ENCODE data around the gene TRIM2. TPM values are rescaled to one million over a fixed set of nuclear protein-coding genes. Genes with fewer than 3 reads are reported as not detected.
"Not testable (repeated sequence)": the region's sequence is repeated elsewhere in the genome, so short reads cannot be mapped to it uniquely, and the experiment has no call there.

TRIM2 gene
- total RNA-seq, 1 experiment from 2014 or later: 58.5 TPM

GRCh38 chr4:153189016-153189801, 15.0 kb upstream of the TRIM2 start:
- DNase-seq (ENCODE audit: low spot score): peak; percentile 30

- DNase-seq (ENCODE audit: low spot score): no peak
These were observed 12.4 kb upstream of the TRIM2 start for GRCh38 chr4:153191795-153192363.

- DNase-seq (ENCODE audit: low spot score): no peak
These were observed 6.9 kb upstream of the TRIM2 start for GRCh38 chr4:153197301-153197700.

- DNase-seq (ENCODE audit: low spot score): no peak
These were observed 5.5 kb upstream of the TRIM2 start for GRCh38 chr4:153198719-153199118.

GRCh38 chr4:153203746-153204145, 497 bp upstream of the TRIM2 start:
- DNase-seq (ENCODE audit: low spot score): not testable (repeated sequence)

GRCh38 chr4:153204728-153205648, 745 bp downstream of the TRIM2 start:
- peak; percentile 88 for DNase-seq (ENCODE audit: low spot score)

GRCh38 chr4:153205757-153206156, 1.5 kb downstream of the TRIM2 start:
- DNase-seq (ENCODE audit: low spot score): peak; percentile 85

GRCh38 chr4:153206534-153206933, 2.3 kb downstream of the TRIM2 start:
- DNase-seq (ENCODE audit: low spot score): no peak

- DNase-seq (ENCODE audit: low spot score): no peak
These were observed 2.8 kb downstream of the TRIM2 start for GRCh38 chr4:153207027-153207426.

- DNase-seq (ENCODE audit: low spot score): peak; percentile 84
These were observed 3.3 kb downstream of the TRIM2 start for GRCh38 chr4:153207567-153207966.

- DNase-seq (ENCODE audit: low spot score): no peak
These were observed 5.2 kb downstream of the TRIM2 start for GRCh38 chr4:153209410-153209809.

GRCh38 chr4:153210727-153211126, 6.5 kb downstream of the TRIM2 start:
- DNase-seq (ENCODE audit: low spot score): no peak

GRCh38 chr4:153211986-153212728, 7.9 kb downstream of the TRIM2 start:
- no peak for DNase-seq (ENCODE audit: low spot score)

GRCh38 chr4:153212736-153213135, 8.5 kb downstream of the TRIM2 start:
- no peak for DNase-seq (ENCODE audit: low spot score)

- no peak for DNase-seq (ENCODE audit: low spot score)
These were observed 11.7 kb downstream of the TRIM2 start for GRCh38 chr4:153215921-153216320.

- no peak for DNase-seq (ENCODE audit: low spot score)
These were observed 12.3 kb downstream of the TRIM2 start for GRCh38 chr4:153216546-153216945.

- DNase-seq (ENCODE audit: low spot score): no peak
These were observed 13.2 kb downstream of the TRIM2 start for GRCh38 chr4:153217440-153217839.

- DNase-seq (ENCODE audit: low spot score): peak; percentile 15
These were observed 14.7 kb downstream of the TRIM2 start for GRCh38 chr4:153218961-153219360.

- no peak for DNase-seq (ENCODE audit: low spot score)
These were observed 16.6 kb downstream of the TRIM2 start for GRCh38 chr4:153220682-153221395.

GRCh38 chr4:153221783-153222706, 17.8 kb downstream of the TRIM2 start:
- DNase-seq (ENCODE audit: low spot score): no peak
